HUES48 (cell line): ENCODE results near the gene VGF.
"Not testable (repeated sequence)": the region's sequence is repeated elsewhere in the genome, so short reads cannot be mapped to it uniquely, and the experiment has no call there.

Source experiments
- H3K27ac ChIP-seq: one replicate; pipeline ENCODE4 v1.7.0; 2013; ENCODE audit warnings: low read depth, low read length, inconsistent platforms
- H3K27me3 ChIP-seq: 2 replicates; pipeline ENCODE4 v1.6.1; 2013; ENCODE audit warnings: mild to moderate bottlenecking, low read length; ENCODE audit not compliant: control insufficient read depth, insufficient read depth
- H3K36me3 ChIP-seq: 2 replicates; pipeline ENCODE4 v1.6.1; 2013; ENCODE audit warnings: low read length; ENCODE audit not compliant: control insufficient read depth, insufficient read depth
- H3K4me1 ChIP-seq: 2 replicates; pipeline ENCODE4 v1.6.1; 2013; ENCODE audit warnings: mild to moderate bottlenecking, low read length; ENCODE audit not compliant: control insufficient read depth, insufficient read depth
- H3K4me3 ChIP-seq: 2 replicates; pipeline ENCODE4 v1.5.1; 2013; ENCODE audit warnings: mild to moderate bottlenecking, low read depth, low read length
- H3K9ac ChIP-seq: 2 replicates; pipeline ENCODE4 v1.6.1; 2013; ENCODE audit warnings: mild to moderate bottlenecking, low read depth, low read length, moderate library complexity
- H3K9me3 ChIP-seq: 2 replicates; pipeline ENCODE4 v1.6.1; 2013; ENCODE audit warnings: low read length; ENCODE audit not compliant: control insufficient read depth, insufficient read depth

Gene VGF

GRCh38 chr7:101121991-101122932 is 43.1 kb downstream of the VGF start:
- Histone ChIP-seq H3K27me3 (no peaks in the 10 kb centered on the region), H3K36me3 (no peaks in the 10 kb centered on the region), H3K4me1 (peaks cover 22% of the 10 kb centered on the region), H3K27ac (peak overlapping the region; percentile 86), H3K4me3 (no peak overlapping the region), H3K9me3 (no peaks in the 10 kb centered on the region), H3K9ac (0 out of 2 replicates have a peak overlapping the region, but pooled peaks have one; percentile 12)

GRCh38 chr7:101121631-101121990 is 43.8 kb downstream of the VGF start:
- not testable (repeated sequence) for H3K9ac ChIP-seq, H3K36me3 ChIP-seq, H3K4me3 ChIP-seq, H3K27me3 ChIP-seq, H3K9me3 ChIP-seq
- peaks cover 15% of the 10 kb centered on the region for H3K4me1 ChIP-seq
- H3K27ac ChIP-seq, result peak overlapping the region; percentile 86

- H3K9ac ChIP-seq, result no peak overlapping the region
- H3K27me3 ChIP-seq, result no peaks in the 10 kb centered on the region
- no peak overlapping the region for H3K4me3 ChIP-seq
- H3K36me3 ChIP-seq, result no peaks in the 10 kb centered on the region
- no peaks in the 10 kb centered on the region for H3K9me3 ChIP-seq
- peaks cover 11% of the 10 kb centered on the region for H3K4me1 ChIP-seq
- H3K27ac ChIP-seq, result no peak overlapping the region
Measured at GRCh38 chr7:101120315-101120714, 45.1 kb downstream of the VGF start.

GRCh38 chr7:101119876-101120275 is 45.5 kb downstream of the VGF start:
- Histone ChIP-seq H3K9ac (no peak overlapping the region), H3K36me3 (no peaks in the 10 kb centered on the region), H3K27ac (no peak overlapping the region), H3K27me3 (no peaks in the 10 kb centered on the region), H3K4me3 (no peak overlapping the region), H3K4me1 (peaks cover 11% of the 10 kb centered on the region), H3K9me3 (no peaks in the 10 kb centered on the region)

GRCh38 chr7:101118856-101119255 is 46.5 kb downstream of the VGF start:
- no peaks in the 10 kb centered on the region for H3K9me3 ChIP-seq
- H3K9ac ChIP-seq, result no peak overlapping the region
- no peaks in the 10 kb centered on the region for H3K27me3 ChIP-seq
- H3K27ac ChIP-seq, result no peak overlapping the region
- H3K4me1 ChIP-seq, result peaks cover 11% of the 10 kb centered on the region
- H3K4me3 ChIP-seq, result no peak overlapping the region
- no peaks in the 10 kb centered on the region for H3K36me3 ChIP-seq

GRCh38 chr7:101116898-101117297 is 48.5 kb downstream of the VGF start:
- Histone ChIP-seq H3K36me3 (no peaks in the 10 kb centered on the region), H3K4me1 (peaks cover 2% of the 10 kb centered on the region), H3K27ac (no peak overlapping the region), H3K9ac (no peak overlapping the region), H3K9me3 (no peaks in the 10 kb centered on the region), H3K4me3 (no peak overlapping the region), H3K27me3 (no peaks in the 10 kb centered on the region)

GRCh38 chr7:101115215-101115614 is 50.2 kb downstream of the VGF start:
- H3K9ac ChIP-seq, result no peak overlapping the region
- H3K9me3 ChIP-seq, result no peaks in the 10 kb centered on the region
- no peak overlapping the region for H3K27ac ChIP-seq
- no peaks in the 10 kb centered on the region for H3K27me3 ChIP-seq
- no peaks in the 10 kb centered on the region for H3K36me3 ChIP-seq
- no peaks in the 10 kb centered on the region for H3K4me1 ChIP-seq
- H3K4me3 ChIP-seq, result no peak overlapping the region

- H3K4me3 ChIP-seq, result no peak overlapping the region
- H3K9me3 ChIP-seq, result no peaks in the 10 kb centered on the region
- H3K27me3 ChIP-seq, result no peaks in the 10 kb centered on the region
- H3K36me3 ChIP-seq, result no peaks in the 10 kb centered on the region
- H3K27ac ChIP-seq, result no peak overlapping the region
- H3K9ac ChIP-seq, result no peak overlapping the region
- H3K4me1 ChIP-seq, result no peaks in the 10 kb centered on the region
Measured at GRCh38 chr7:101114492-101114891, 50.9 kb downstream of the VGF start.

- no peaks in the 10 kb centered on the region for H3K36me3 ChIP-seq
- H3K27ac ChIP-seq, result no peak overlapping the region
- H3K9me3 ChIP-seq, result no peaks in the 10 kb centered on the region
- H3K4me1 ChIP-seq, result no peaks in the 10 kb centered on the region
- H3K27me3 ChIP-seq, result no peaks in the 10 kb centered on the region
- H3K4me3 ChIP-seq, result no peak overlapping the region
- H3K9ac ChIP-seq, result no peak overlapping the region
Measured at GRCh38 chr7:101113836-101114235, 51.5 kb downstream of the VGF start.

- not testable (repeated sequence) for H3K36me3 ChIP-seq, H3K4me1 ChIP-seq, H3K4me3 ChIP-seq, H3K9ac ChIP-seq, H3K27ac ChIP-seq, H3K27me3 ChIP-seq, H3K9me3 ChIP-seq
Measured at GRCh38 chr7:101113140-101113539, 52.2 kb downstream of the VGF start.
